IMR-90 (cell line): ENCODE results near the gene NLGN1. TPM values are rescaled to one million over a fixed set of nuclear protein-coding genes. Genes with fewer than 3 reads are reported as not detected.

Experiments used
- ATAC-seq: fragments of 200-7000 bp; cut with Tn5 transposase; 2 replicates; pipeline ENCODE4 v1.9.1; 2020; ENCODE audit warnings: low read depth, mild to moderate bottlenecking, moderate library complexity
- BruUV-seq: library from RNA; stranded (reverse); fragments of 400-500 nt; replicated peaks from 2 replicates; lab custom pipeline; 2021; lab: Mats Ljungman, UMichigan
- CTCF ChIA-PET: fragments of 300-600 bp; formaldehyde crosslinking; extraction: SDS; loops from one replicate; lab custom pipeline; 2021; ENCODE audit warnings: antibody characterized with exemption; lab: Yijun Ruan, JAX
- POLR2A ChIA-PET: fragments of 300-600 bp; sonication (Branson Sonifier 250); formaldehyde crosslinking; loops from one replicate; lab custom pipeline; 2022; ENCODE audit warnings: antibody characterized with exemption; ENCODE audit not compliant: unreplicated experiment; lab: Charles Lee
- DNase-seq: peaks from one replicate; pipeline ENCODE4 v3.0.0; 2013
- H2AFZ ChIP-seq: replicated peaks from 2 replicates; pipeline ENCODE3; 2013; ENCODE audit warnings: low read length, mild to moderate bottlenecking; ENCODE audit not compliant: poor library complexity
- H2AK5ac ChIP-seq: 2 replicates; pipeline ENCODE4 v1.6.1; 2013; ENCODE audit warnings: low read depth, low read length, inconsistent platforms
- H2AK9ac ChIP-seq: replicated peaks from 2 replicates; pipeline ENCODE3; 2013; ENCODE audit warnings: mild to moderate bottlenecking, low read depth, low read length, moderate library complexity; ENCODE audit not compliant: poor library complexity
- H2BK120ac ChIP-seq: 2 replicates; pipeline ENCODE4 v1.6.1; 2013; ENCODE audit warnings: low read depth, low read length, inconsistent platforms
- H2BK15ac ChIP-seq: 3 replicates; pipeline ENCODE4 v1.6.1; 2013; ENCODE audit warnings: low read depth, low read length, inconsistent platforms
- H2BK20ac ChIP-seq: 2 replicates; pipeline ENCODE4 v1.6.1; 2013; ENCODE audit warnings: low read depth, mild to moderate bottlenecking, inconsistent platforms, low read length, moderate library complexity
- H2BK5ac ChIP-seq: 2 replicates; pipeline ENCODE4 v1.6.1; 2013; ENCODE audit warnings: mild to moderate bottlenecking, low read depth, low read length, inconsistent platforms; ENCODE audit not compliant: poor library complexity, severe bottlenecking
- H3K14ac ChIP-seq: replicated peaks from 2 replicates; pipeline ENCODE4 v1.6.1; 2013; ENCODE audit warnings: low read depth, low read length, inconsistent platforms
- H3K18ac ChIP-seq: 2 replicates; pipeline ENCODE4 v1.6.1; 2013; ENCODE audit warnings: low read depth, low read length, control low read depth
- H3K23ac ChIP-seq: 2 replicates; pipeline ENCODE4 v1.6.1; 2013; ENCODE audit warnings: low read depth, low read length, inconsistent platforms
- H3K27ac ChIP-seq: 2 replicates; pipeline ENCODE4 v1.5.1; 2013; ENCODE audit warnings: mild to moderate bottlenecking, control low read depth, low read length; ENCODE audit not compliant: insufficient read depth
- H3K27me3 ChIP-seq: 2 replicates; pipeline ENCODE4 v1.6.1; 2013; ENCODE audit warnings: low read length; ENCODE audit not compliant: control insufficient read depth, insufficient read depth
- H3K36me3 ChIP-seq: 2 replicates; pipeline ENCODE4 v1.6.1; 2013; ENCODE audit warnings: low read length, mixed read lengths; ENCODE audit not compliant: control insufficient read depth, insufficient read depth
- H3K4ac ChIP-seq: 2 replicates; pipeline ENCODE4 v1.6.1; 2013; ENCODE audit warnings: low read depth, low read length, inconsistent platforms
- H3K4me1 ChIP-seq: 2 replicates; pipeline ENCODE4 v1.6.1; 2013; ENCODE audit warnings: low read length, mixed read lengths; ENCODE audit not compliant: control insufficient read depth, insufficient read depth
- H3K4me2 ChIP-seq: 2 replicates; pipeline ENCODE4 v1.6.1; 2013; ENCODE audit warnings: low read depth, mild to moderate bottlenecking, control low read depth, low read length, moderate library complexity
- H3K4me3 ChIP-seq: 2 replicates; pipeline ENCODE4 v1.5.1; 2013; ENCODE audit warnings: low read depth, mild to moderate bottlenecking, control low read depth, low read length, moderate library complexity; ENCODE audit not compliant: insufficient read depth
- H3K56ac ChIP-seq: 2 replicates; pipeline ENCODE4 v1.6.1; 2013; ENCODE audit warnings: low read length, inconsistent platforms; ENCODE audit not compliant: insufficient read depth; ENCODE audit errors: extremely low read depth
- H3K79me1 ChIP-seq, 2 experiments: 2 replicates each; pipeline ENCODE4 v1.6.1; 2013; ENCODE audit warnings: low read length in 2 of 2, inconsistent platforms in 1 of 2, low read depth in 1 of 2
- H3K9ac ChIP-seq: 2 replicates; pipeline ENCODE4 v1.6.1; 2013; ENCODE audit warnings: low read depth, low read length, control low read depth
- H3K9me1 ChIP-seq: 2 replicates; pipeline ENCODE4 v1.6.1; 2013; ENCODE audit warnings: low read length, inconsistent platforms; ENCODE audit not compliant: insufficient read depth
- H3K9me3 ChIP-seq: 2 replicates; pipeline ENCODE4 v1.6.1; 2013; ENCODE audit warnings: low read length; ENCODE audit not compliant: control insufficient read depth, insufficient read depth
- H4K20me1 ChIP-seq: 2 replicates; pipeline ENCODE4 v1.6.1; 2013; ENCODE audit warnings: low read length, inconsistent platforms; ENCODE audit not compliant: insufficient read depth
- H4K5ac ChIP-seq: 2 replicates; pipeline ENCODE4 v1.6.1; 2013; ENCODE audit warnings: mild to moderate bottlenecking, low read depth, low read length, control low read depth
- H4K8ac ChIP-seq, 2 experiments: 2 replicates each; pipeline ENCODE4 v1.6.1; 2013; ENCODE audit warnings: low read depth in 2 of 2, low read length in 2 of 2, control low read depth in 1 of 2, inconsistent platforms in 1 of 2
- H4K91ac ChIP-seq: 2 replicates; pipeline ENCODE4 v1.6.1; 2013; ENCODE audit warnings: low read depth, low read length, inconsistent platforms; ENCODE audit not compliant: insufficient read depth
- CHD1 ChIP-seq: IDR thresholded peaks from 2 replicates; pipeline ENCODE4 v1.6.1; 2012; ENCODE audit warnings: low read depth, low read length, improper control_type of control experiment
- MAZ ChIP-seq: IDR thresholded peaks from 2 replicates; pipeline ENCODE4 v1.6.1; 2012; ENCODE audit warnings: low read depth, mild to moderate bottlenecking, low read length, improper control_type of control experiment, moderate library complexity, borderline replicate concordance
- RCOR1 ChIP-seq: IDR thresholded peaks from 2 replicates; pipeline ENCODE4 v1.6.1; 2012; ENCODE audit warnings: mild to moderate bottlenecking, low read length, improper control_type of control experiment; ENCODE audit not compliant: insufficient replicate concordance
- RFX5 ChIP-seq: IDR thresholded peaks from 2 replicates; pipeline ENCODE4 v1.8.0; 2012; ENCODE audit warnings: low read depth, mild to moderate bottlenecking, low read length, moderate library complexity
- USF2 ChIP-seq: fragments of 150-350 bp; IDR thresholded peaks from 2 replicates; pipeline ENCODE4 v1.6.1; 2017; ENCODE audit warnings: mild to moderate bottlenecking, antibody characterized with exemption, low read length, low read depth
- WGBS, 2 experiments: methylation state at CpG; one replicate each; pipeline versions ENCODE4 v1.1.5 to v1.1.7; 2013; ENCODE audit warnings: missing lambda C conversion rate in 2 of 2; ENCODE audit not compliant: insufficient read length in 1 of 2; ENCODE audit errors: extremely low coverage in 2 of 2; 5-methylcytosine and 5-hydroxymethylcytosine counted together
- dilution Hi-C: fragments of 300-500 bp; cut with HindIII; formaldehyde crosslinking; loops from one replicate; pipeline ENCODE4 v1.14.3; 2018; ENCODE audit warnings: low sequenced_read_pairs; ENCODE audit not compliant: unreplicated experiment
- in situ Hi-C: fragments of 300-500 bp; cut with MboI; formaldehyde crosslinking; loops from 3 replicates; pipeline ENCODE4 v1.14.3; 2019; ENCODE audit warnings: low sequenced_read_pairs, inconsistent platforms, mixed read lengths
- intact Hi-C: fragments of 100-400 bp; cut with micrococcal nuclease; formaldehyde crosslinking; loops from 2 replicates; pipeline ENCODE4 v1.10.0; 2022
- polyA plus RNA-seq, 3 experiments: library from polyadenylated mRNA; depleted of rRNA; stranded (reverse); fragments of >200 nt; gene quantifications; 2 replicates each; pipeline ENCODE4 v1.2.3, GENCODE V29; 2012; ENCODE audit warnings: low replicate concordance in 1 of 3
- total RNA-seq: library from RNA; depleted of rRNA; stranded (reverse); fragments of >200 nt; gene quantifications from 2 replicates; pipeline ENCODE4 v1.2.3, GENCODE V29; 2012

The NLGN1 gene
- total and polyA plus RNA-seq, 2 of the 4 experiments (the other 2 are of a cell fraction), result 1.8 to 12.5 TPM

- H3K56ac ChIP-seq, result no peak overlapping the region
- dilution Hi-C loops (no loop called here), in situ Hi-C loops (no loop called here), intact Hi-C loops (no loop called here)
- no peak overlapping the region for H4K5ac ChIP-seq
- H2AK5ac ChIP-seq, result no peak overlapping the region
- H2AK9ac ChIP-seq, result no peak overlapping the region
- H3K9ac ChIP-seq, result no peak overlapping the region
- H3K23ac ChIP-seq, result no peak overlapping the region
- H3K14ac ChIP-seq, result no peak overlapping the region
- no peaks in the 10 kb centered on the region for H3K79me1 ChIP-seq
- no peak overlapping the region for H2AFZ ChIP-seq
- no peaks in the 10 kb centered on the region for H3K4me1 ChIP-seq
- no peak for TF ChIP-seq RCOR1
- TF ChIP-seq RFX5, result no peak
- no peak for TF ChIP-seq CHD1
- no peak for TF ChIP-seq USF2
- no peak for TF ChIP-seq MAZ
- WGBS, 2 experiments, result no CpG with 5 or more reads among the region's 1 CpG
- H2BK120ac ChIP-seq, result no peak overlapping the region
- H4K91ac ChIP-seq, result no peak overlapping the region
- CTCF ChIA-PET, result no interaction called here
- H2BK20ac ChIP-seq, result no peak overlapping the region
- ATAC-seq (no peak), DNase-seq (no peak)
- H3K4me3 ChIP-seq, result no peak overlapping the region
- no peak overlapping the region for H3K4me2 ChIP-seq
- no peaks in the 10 kb centered on the region for H4K20me1 ChIP-seq
- no peaks in the 10 kb centered on the region for H3K9me3 ChIP-seq
- BruUV-seq, result no TSS peak
- H3K4ac ChIP-seq, result no peak overlapping the region
- H3K27me3 ChIP-seq, result no peaks in the 10 kb centered on the region
- no peak overlapping the region for H4K8ac ChIP-seq
- H2BK5ac ChIP-seq, result no peak overlapping the region
- POLR2A ChIA-PET, result no interaction called here
- H3K18ac ChIP-seq, result no peak overlapping the region
- no peak overlapping the region for H3K27ac ChIP-seq
- no peak overlapping the region for H2BK15ac ChIP-seq
- no peaks in the 10 kb centered on the region for H3K36me3 ChIP-seq
- no peaks in the 10 kb centered on the region for H3K9me1 ChIP-seq
Observed at GRCh38 chr3:174010907-174011306, 613.4 kb downstream of the NLGN1 start.
